GM23338 (cell line): ENCODE data around the gene PLPP4. TPM values are rescaled to one million over a fixed set of nuclear protein-coding genes. Genes with fewer than 3 reads are reported as not detected.
A peak's percentile ranks its signal among the peaks of the same experiment; 100 is the strongest.

ENCODE experiments used
- ATAC-seq: fragments of 200-7000 bp; cut with Tn5 transposase; 3 replicates; pipeline ENCODE4 v1.9.1; 2020
- DNase-seq: peaks from one replicate; pipeline ENCODE4 v3.0.0-alpha.2; 2015; ENCODE audit warnings: low spot score
- H2AFZ ChIP-seq: fragments of 200-600 bp; sonication (generic); 2 replicates; pipeline ENCODE4 v1.8.0; 2016; ENCODE audit warnings: antibody characterized with exemption, mild to moderate bottlenecking, moderate library complexity
- H3F3A ChIP-seq: fragments of 200-600 bp; sonication (generic); replicated peaks from 2 replicates; pipeline ENCODE4 v1.8.0; 2017; ENCODE audit warnings: antibody characterized with exemption, mixed run types, low read depth
- H3K27ac ChIP-seq: fragments of 200-600 bp; sonication (generic); 2 replicates; pipeline ENCODE4 v1.6.1; 2016; ENCODE audit warnings: low read depth
- H3K27me3 ChIP-seq: fragments of 200-600 bp; sonication (generic); 2 replicates; pipeline ENCODE4 v1.8.0; 2016; ENCODE audit warnings: mild to moderate bottlenecking, mixed run types, moderate library complexity; ENCODE audit not compliant: insufficient read depth
- H3K36me3 ChIP-seq: fragments of 200-600 bp; sonication (generic); 2 replicates; pipeline ENCODE4 v1.8.0; 2016; ENCODE audit warnings: mild to moderate bottlenecking; ENCODE audit not compliant: insufficient read depth
- H3K4me1 ChIP-seq: fragments of 200-600 bp; sonication (generic); 2 replicates; pipeline ENCODE4 v1.8.0; 2016; ENCODE audit warnings: mild to moderate bottlenecking, moderate library complexity; ENCODE audit not compliant: insufficient read depth
- H3K4me2 ChIP-seq: fragments of 200-600 bp; sonication (generic); 2 replicates; pipeline ENCODE4 v1.7.1; 2017; ENCODE audit warnings: mixed run types
- H3K4me3 ChIP-seq: fragments of 200-600 bp; sonication (generic); 2 replicates; pipeline ENCODE4 v1.6.1; 2016; ENCODE audit warnings: mixed run types
- H3K79me2 ChIP-seq: fragments of 200-600 bp; sonication (generic); replicated peaks from 2 replicates; pipeline ENCODE4 v1.8.0; 2017; ENCODE audit warnings: mild to moderate bottlenecking; ENCODE audit not compliant: insufficient read depth
- H3K9me2 ChIP-seq: fragments of 200-600 bp; sonication (generic); 2 replicates; pipeline ENCODE4 v1.8.0; 2017; ENCODE audit not compliant: insufficient read depth
- H4K20me1 ChIP-seq: fragments of 200-600 bp; sonication (generic); replicated peaks from 2 replicates; pipeline ENCODE4 v1.8.0; 2017; ENCODE audit warnings: mild to moderate bottlenecking; ENCODE audit not compliant: insufficient read depth
- H3K27ac Mint-ChIP-seq: 2 replicates; pipeline ENCODE4 v1.8.0; 2020; ENCODE audit warnings: inconsistent platforms, mild to moderate bottlenecking, moderate library complexity, mixed read lengths
- H3K27me3 Mint-ChIP-seq: 3 replicates; pipeline ENCODE4 v1.8.0; 2022; ENCODE audit warnings: low read depth, mild to moderate bottlenecking, moderate library complexity, mixed read lengths, inconsistent platforms; ENCODE audit not compliant: insufficient read depth, poor library complexity
- H3K36me3 Mint-ChIP-seq: 3 replicates; pipeline ENCODE4 v1.8.0; 2021; ENCODE audit warnings: low read depth, mild to moderate bottlenecking, inconsistent platforms, moderate library complexity, mixed read lengths
- H3K4me1 Mint-ChIP-seq: 3 replicates; pipeline ENCODE4 v1.8.0; 2020; ENCODE audit warnings: mild to moderate bottlenecking, inconsistent platforms, mixed read lengths
- H3K4me3 Mint-ChIP-seq: 3 replicates; pipeline ENCODE4 v1.8.0; 2021; ENCODE audit warnings: moderate library complexity, mild to moderate bottlenecking, inconsistent platforms, mixed read lengths
- H3K9me3 Mint-ChIP-seq: 3 replicates; pipeline ENCODE4 v1.8.0; 2020; ENCODE audit warnings: moderate library complexity, mild to moderate bottlenecking, inconsistent platforms, mixed read lengths
- CREB1 ChIP-seq: fragments of 250-450 bp; sonication (Bioruptor Pico); IDR thresholded peaks from 2 replicates; pipeline ENCODE4 v1.5.0; 2020; ENCODE audit warnings: low read depth, mild to moderate bottlenecking, moderate library complexity
- ETS1 ChIP-seq: IDR thresholded peaks from 2 replicates; pipeline ENCODE4 v1.6.1; 2016; ENCODE audit warnings: antibody characterized with exemption
- EZH2 ChIP-seq: fragments of 200-600 bp; sonication (generic); IDR thresholded peaks from one replicate; pipeline ENCODE4 v1.8.0; 2017; ENCODE audit warnings: antibody characterized with exemption, mild to moderate bottlenecking, low read depth; ENCODE audit not compliant: unreplicated experiment
- EZH2phosphoT487 ChIP-seq: fragments of 200-600 bp; sonication (generic); IDR thresholded peaks from one replicate; pipeline ENCODE4 v1.8.1; 2018; ENCODE audit warnings: antibody characterized with exemption; ENCODE audit not compliant: unreplicated experiment
- JUNB ChIP-seq: IDR thresholded peaks from one replicate; pipeline ENCODE4 v1.6.1; 2016; ENCODE audit warnings: antibody characterized with exemption; ENCODE audit not compliant: unreplicated experiment
- NANOG ChIP-seq: IDR thresholded peaks from 2 replicates; pipeline ENCODE4 v1.6.1; 2016; ENCODE audit warnings: antibody characterized with exemption, borderline replicate concordance
- POLR2AphosphoS5 ChIP-seq: IDR thresholded peaks from 2 replicates; pipeline ENCODE4 v1.6.1; 2016; ENCODE audit warnings: antibody characterized with exemption, low read depth
- REST ChIP-seq: IDR thresholded peaks from one replicate; pipeline ENCODE4 v1.6.1; 2018; ENCODE audit warnings: antibody characterized with exemption; ENCODE audit not compliant: unreplicated experiment
- STAT1 ChIP-seq: IDR thresholded peaks from one replicate; pipeline ENCODE4 v1.6.1; 2016; ENCODE audit warnings: antibody characterized with exemption; ENCODE audit not compliant: unreplicated experiment
- ZNF114 ChIP-seq: fragments of 250-450 bp; sonication (Bioruptor Pico); IDR thresholded peaks from 2 replicates; pipeline ENCODE4 v1.5.0; 2020; ENCODE audit warnings: mild to moderate bottlenecking, moderate library complexity
- ZNF331 ChIP-seq: fragments of 250-450 bp; sonication (Bioruptor Pico); IDR thresholded peaks from 2 replicates; pipeline ENCODE4 v1.5.0; 2020; ENCODE audit warnings: low read depth, mild to moderate bottlenecking, moderate library complexity
- ZNF462 ChIP-seq: fragments of 250-450 bp; sonication (Bioruptor Pico); IDR thresholded peaks from 2 replicates; pipeline ENCODE4 v1.5.0; 2020; ENCODE audit warnings: mild to moderate bottlenecking, moderate library complexity
- polyA plus RNA-seq: library from polyadenylated mRNA; unstranded; fragments of >200 nt; fragmentation: Nextera tagmentation; extraction: Ambion mirVana; gene quantifications from 2 replicates; pipeline ENCODE4 v1.2.1, GENCODE V29; 2016
- total RNA-seq: library from RNA; depleted of rRNA; stranded (reverse); fragments of >200 nt; shearing (Covaris generic); gene quantifications from 2 replicates; pipeline ENCODE4 v1.2.3, GENCODE V29; 2014
- TF ChIP-seq, protein P1 (sequence below), 2 experiments: fragments of 200-600 bp in 1 of 2; sonication (generic) in 1 of 2; conservative IDR thresholded peaks; 2 replicates each; pipeline versions ENCODE4 v1.5.1 to v1.6.1; 2016 to 2017; ENCODE audit warnings: antibody characterized with exemption in 2 of 2, low read depth in 2 of 2, mild to moderate bottlenecking in 2 of 2, moderate library complexity in 1 of 2

PLPP4 gene
- total and polyA plus RNA-seq, 2 experiments from 2014 or later, result 0.24 to 0.31 TPM

DNA sequence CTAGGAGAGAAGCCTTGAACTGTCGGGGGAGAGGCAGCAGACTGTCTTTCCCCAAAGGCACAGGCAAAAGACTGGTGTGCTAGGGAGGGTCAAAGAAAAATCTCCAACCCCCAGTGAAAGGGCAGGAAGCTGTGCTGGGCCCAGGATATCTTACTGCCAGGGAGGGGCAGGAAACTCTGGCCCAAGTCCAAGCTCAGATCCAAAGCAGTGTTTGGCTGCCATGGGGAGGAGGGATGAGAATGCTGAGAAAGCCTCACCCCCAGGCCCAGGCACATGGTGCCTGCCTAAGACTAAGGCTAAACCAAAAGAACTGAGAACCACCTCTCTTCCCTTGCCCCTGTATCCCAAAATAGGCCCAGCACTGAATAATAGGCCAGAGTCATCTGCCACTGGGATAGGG is 171.2 kb downstream of the PLPP4 start (continued):
- TF ChIP-seq ZNF462 (CRISPR knock-in tag) (no peak), POLR2AphosphoS5 (no peak), JUNB (no peak), CREB1 (CRISPR knock-in tag) (no peak), ZNF114 (no peak)

DNA sequence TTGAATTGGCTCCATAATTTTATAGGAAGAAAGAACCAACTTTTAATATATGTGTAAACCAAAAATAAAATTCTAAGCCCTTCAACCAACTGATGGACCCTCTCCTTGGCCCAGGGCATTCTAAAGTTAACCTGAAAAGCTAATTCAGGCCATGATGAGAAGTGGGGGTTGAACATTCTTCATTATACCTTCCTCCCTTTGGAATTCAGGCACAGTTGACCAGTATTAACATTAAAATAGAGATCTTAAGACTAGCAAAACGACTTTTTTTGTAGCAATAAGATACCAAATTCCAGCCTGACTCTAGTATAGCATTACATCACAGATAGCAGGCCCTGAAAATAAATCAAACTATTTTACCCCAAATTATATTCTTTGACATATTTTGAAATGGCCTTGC is 173.2 kb downstream of the PLPP4 start:
- Histone ChIP-seq H3F3A (no peaks in the 10 kb centered on the region), H4K20me1 (no peaks in the 10 kb centered on the region), H3K79me2 (no peaks in the 10 kb centered on the region), H3K9me2 (no peaks in the 10 kb centered on the region; the same call in 1 of the 2 replicates), H3K4me2 (no peak overlapping the region), H3K36me3 (peaks cover 3% of the 10 kb centered on the region; the same call in 1 of the 2 replicates), H3K27me3 (no peaks in the 10 kb centered on the region), H3K27ac (no peak overlapping the region), H3K4me3 (no peak overlapping the region), H3K4me1 (peaks cover 17% of the 10 kb centered on the region), H2AFZ (no peak overlapping the region)
- H3K9me3 Mint-ChIP-seq, result peaks cover 8% of the 10 kb centered on the region; the same call in 2 of the 3 replicates
- H3K4me3 Mint-ChIP-seq, result no peak overlapping the region
- peaks cover 15% of the 10 kb centered on the region for H3K36me3 Mint-ChIP-seq
- H3K27me3 Mint-ChIP-seq, result peaks cover 3% of the 10 kb centered on the region
- peaks cover 35% of the 10 kb centered on the region for H3K4me1 Mint-ChIP-seq
- no peak; the same call in 2 of the 3 replicates for ATAC-seq
- peak; percentile 59 for DNase-seq
- H3K27ac Mint-ChIP-seq, result no peak overlapping the region
- TF ChIP-seq ZNF331 (CRISPR knock-in tag), result no peak
- TF ChIP-seq ZNF114, result no peak
- TF ChIP-seq JUNB, result no peak
- TF ChIP-seq ETS1, result no peak
- no peak for TF ChIP-seq POLR2AphosphoS5
- TF ChIP-seq CREB1 (CRISPR knock-in tag), result no peak
- TF ChIP-seq, protein P1, sequence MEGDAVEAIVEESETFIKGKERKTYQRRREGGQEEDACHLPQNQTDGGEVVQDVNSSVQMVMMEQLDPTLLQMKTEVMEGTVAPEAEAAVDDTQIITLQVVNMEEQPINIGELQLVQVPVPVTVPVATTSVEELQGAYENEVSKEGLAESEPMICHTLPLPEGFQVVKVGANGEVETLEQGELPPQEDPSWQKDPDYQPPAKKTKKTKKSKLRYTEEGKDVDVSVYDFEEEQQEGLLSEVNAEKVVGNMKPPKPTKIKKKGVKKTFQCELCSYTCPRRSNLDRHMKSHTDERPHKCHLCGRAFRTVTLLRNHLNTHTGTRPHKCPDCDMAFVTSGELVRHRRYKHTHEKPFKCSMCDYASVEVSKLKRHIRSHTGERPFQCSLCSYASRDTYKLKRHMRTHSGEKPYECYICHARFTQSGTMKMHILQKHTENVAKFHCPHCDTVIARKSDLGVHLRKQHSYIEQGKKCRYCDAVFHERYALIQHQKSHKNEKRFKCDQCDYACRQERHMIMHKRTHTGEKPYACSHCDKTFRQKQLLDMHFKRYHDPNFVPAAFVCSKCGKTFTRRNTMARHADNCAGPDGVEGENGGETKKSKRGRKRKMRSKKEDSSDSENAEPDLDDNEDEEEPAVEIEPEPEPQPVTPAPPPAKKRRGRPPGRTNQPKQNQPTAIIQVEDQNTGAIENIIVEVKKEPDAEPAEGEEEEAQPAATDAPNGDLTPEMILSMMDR (conservative IDR thresholded peaks at IDR 0.05; ENCODE audit: low read depth in 2 of 2), result no peak
- TF ChIP-seq STAT1, result no peak
- no peak for TF ChIP-seq REST
- no peak for TF ChIP-seq EZH2phosphoT487
- TF ChIP-seq NANOG, result no peak
- no peak for TF ChIP-seq EZH2
